ENCODE measurements around the gene PHF21B.

The PHF21B gene

DNA sequence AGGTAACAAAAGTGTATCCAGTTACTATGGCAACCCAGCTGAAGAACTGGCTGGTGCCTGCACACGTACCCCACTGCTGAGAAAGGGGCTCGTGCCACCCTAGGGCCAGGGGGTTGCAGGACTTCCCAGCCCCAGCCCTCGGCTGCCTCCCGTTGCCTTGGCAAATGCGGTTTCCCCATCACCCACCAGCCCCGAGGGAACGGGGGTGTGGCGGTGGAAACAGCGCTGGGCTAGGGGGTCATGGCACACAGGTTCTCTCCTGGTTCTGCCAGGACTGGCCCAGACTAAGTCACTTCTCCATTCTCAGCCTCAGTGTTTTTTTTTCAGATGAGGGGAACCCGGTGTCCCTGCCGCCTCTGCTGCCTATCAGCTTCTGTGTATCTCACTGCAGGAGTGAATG lies 27.9 kb downstream of the PHF21B start:
- DNase-seq (ENCODE audit: low spot score) = no peak
- TF ChIP-seq, protein P1, sequence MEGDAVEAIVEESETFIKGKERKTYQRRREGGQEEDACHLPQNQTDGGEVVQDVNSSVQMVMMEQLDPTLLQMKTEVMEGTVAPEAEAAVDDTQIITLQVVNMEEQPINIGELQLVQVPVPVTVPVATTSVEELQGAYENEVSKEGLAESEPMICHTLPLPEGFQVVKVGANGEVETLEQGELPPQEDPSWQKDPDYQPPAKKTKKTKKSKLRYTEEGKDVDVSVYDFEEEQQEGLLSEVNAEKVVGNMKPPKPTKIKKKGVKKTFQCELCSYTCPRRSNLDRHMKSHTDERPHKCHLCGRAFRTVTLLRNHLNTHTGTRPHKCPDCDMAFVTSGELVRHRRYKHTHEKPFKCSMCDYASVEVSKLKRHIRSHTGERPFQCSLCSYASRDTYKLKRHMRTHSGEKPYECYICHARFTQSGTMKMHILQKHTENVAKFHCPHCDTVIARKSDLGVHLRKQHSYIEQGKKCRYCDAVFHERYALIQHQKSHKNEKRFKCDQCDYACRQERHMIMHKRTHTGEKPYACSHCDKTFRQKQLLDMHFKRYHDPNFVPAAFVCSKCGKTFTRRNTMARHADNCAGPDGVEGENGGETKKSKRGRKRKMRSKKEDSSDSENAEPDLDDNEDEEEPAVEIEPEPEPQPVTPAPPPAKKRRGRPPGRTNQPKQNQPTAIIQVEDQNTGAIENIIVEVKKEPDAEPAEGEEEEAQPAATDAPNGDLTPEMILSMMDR (IDR thresholded peaks at IDR 0.05; ENCODE audit: extremely low read depth, missing control alignments) = no peak

DNA sequence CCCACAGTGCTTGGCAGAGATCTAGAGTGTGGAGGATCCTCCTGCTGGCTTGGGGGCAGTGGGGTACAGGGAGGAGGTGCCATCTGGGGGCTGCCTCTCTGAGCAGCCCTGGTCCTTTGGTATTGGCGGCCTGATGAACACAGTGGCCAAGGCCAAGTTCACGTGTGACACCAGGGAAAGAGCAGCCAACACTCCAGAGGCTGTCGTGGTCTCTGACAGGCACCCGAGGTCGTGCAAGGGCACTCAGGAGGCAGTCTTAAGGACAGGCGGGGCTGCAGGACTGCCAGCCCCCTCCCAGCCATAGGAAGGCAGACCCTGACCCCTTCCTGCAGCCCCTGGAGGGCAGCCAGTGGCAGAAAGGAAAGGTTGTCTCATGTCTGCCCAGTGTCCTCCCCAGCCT lies 30.7 kb downstream of the PHF21B start:
- DNase-seq (ENCODE audit: low spot score) = no peak
- TF ChIP-seq, protein P1 (IDR thresholded peaks at IDR 0.05; ENCODE audit: extremely low read depth, missing control alignments) = no peak

DNA sequence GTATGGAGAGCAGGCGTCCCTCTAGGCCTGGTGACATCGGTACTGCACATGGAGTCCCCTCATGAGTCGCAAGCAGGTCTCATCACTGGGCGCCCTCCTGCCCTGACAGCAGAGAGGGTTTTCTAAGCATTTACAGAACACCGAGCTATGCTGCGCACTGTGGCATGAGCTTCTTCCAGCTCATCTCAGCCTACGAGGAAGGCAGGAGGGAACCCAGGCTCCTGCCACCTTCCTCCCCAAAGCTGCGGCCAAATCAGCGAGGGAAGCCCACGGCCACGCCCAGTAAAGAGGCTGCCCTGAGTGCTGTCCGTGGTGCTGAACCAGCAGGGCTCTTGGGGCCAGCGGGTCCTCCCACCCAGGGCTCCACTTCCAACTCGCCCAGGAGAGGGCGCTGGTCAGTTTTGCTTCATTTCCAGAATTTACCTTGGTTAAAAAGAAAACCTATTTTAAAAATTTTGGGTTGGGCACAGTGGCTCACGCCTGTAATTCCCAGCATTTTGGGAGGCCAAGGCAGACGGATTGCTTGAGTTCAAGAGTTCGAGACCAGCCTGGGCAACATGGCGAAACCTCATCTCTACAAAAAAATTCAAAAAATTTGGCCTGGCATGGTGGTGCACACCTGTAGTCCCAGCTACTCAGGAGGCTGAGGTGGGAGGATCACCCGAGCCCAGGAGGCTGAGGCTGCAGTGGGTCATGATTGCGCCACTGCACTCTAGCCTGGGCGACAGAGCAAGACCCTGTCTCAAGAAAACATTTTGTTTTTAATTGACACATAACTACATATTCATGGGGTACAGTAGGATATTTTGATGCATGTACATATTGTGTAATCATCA lies 34.2 kb downstream of the PHF21B start:
- DNase-seq (ENCODE audit: low spot score) = peak; percentile 88
- TF ChIP-seq, protein P1 (IDR thresholded peaks at IDR 0.05; ENCODE audit: extremely low read depth, missing control alignments) = peak; percentile 55

DNA sequence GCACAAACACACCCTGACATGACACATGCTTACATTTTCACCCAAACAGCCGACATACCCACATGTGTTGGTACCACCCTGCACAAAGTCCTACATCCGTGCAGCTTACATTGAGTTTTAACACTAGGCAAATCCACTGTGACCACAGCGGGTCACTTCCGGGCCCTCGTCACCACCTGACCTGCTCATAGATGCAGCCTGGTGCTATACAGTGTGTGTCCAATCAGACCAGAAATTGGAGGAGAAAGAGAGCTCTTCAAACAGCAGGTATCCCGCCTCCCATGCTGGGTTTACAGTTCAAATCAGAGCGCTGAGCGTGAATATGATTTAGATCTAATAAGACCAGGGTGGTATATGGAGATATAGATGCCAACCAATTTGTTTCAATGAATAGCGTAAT lies 35.4 kb downstream of the PHF21B start:
- TF ChIP-seq, protein P1 (IDR thresholded peaks at IDR 0.05; ENCODE audit: extremely low read depth, missing control alignments) = no peak
- DNase-seq (ENCODE audit: low spot score) = no peak

DNA sequence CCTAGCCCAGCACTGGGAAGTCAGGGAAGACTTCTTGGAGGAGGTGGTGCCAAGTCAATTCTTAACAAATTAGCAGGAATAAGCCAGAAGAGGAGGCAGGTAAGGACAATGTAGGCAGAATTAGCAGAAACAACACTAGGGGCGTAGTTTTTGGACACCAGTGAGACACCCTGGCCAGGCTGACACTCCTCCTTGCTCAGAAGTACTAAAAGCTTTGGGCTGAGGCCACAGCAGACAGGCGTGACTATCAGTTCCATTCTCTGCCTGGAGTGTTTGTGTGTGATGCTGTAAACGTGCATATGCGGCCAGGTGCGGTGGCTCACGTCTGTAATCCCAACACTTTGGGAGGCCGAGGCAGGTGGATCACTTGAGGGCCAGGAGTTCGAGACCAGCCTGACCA lies 36.0 kb downstream of the PHF21B start:
- no peak for DNase-seq (ENCODE audit: low spot score)
- TF ChIP-seq, protein P1 (IDR thresholded peaks at IDR 0.05; ENCODE audit: extremely low read depth, missing control alignments) = no peak

DNA sequence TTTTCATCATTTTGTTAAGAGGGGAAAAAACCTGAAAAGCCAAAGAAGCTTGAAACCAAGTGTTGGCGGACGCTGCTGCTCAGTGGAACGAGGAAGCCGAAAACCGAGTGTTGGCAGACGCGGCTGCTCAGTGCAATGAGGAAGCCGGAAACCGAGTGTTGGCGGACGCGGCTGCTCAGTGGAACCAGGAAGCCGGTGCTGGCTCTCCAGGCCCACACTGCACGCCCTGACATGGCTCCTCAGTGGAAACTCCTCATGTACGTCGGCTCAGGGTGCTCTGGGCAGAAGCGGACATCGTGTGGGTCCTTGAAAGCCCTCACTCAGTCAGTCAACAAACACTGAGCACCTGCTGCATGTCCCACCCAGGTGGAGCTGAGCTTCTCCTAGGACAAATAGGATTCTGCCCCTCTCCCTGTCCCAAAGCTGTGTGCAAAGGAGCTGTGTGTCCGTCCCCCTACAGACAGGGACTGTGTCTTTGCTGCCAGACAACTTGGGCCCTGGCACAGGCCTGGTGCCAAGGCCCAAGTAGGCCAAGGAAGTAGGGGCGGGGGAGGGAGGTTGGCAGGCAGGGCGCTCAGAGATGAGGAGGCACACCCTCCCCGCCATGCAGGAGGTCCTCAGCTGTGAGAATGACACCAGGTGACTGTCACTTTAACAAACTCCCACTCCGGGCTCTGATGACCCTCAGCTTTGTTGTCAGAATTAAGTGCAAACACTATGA lies 37.3 kb downstream of the PHF21B start:
- no peak for DNase-seq (ENCODE audit: low spot score)
- TF ChIP-seq, protein P1 (IDR thresholded peaks at IDR 0.05; ENCODE audit: extremely low read depth, missing control alignments) = no peak

DNA sequence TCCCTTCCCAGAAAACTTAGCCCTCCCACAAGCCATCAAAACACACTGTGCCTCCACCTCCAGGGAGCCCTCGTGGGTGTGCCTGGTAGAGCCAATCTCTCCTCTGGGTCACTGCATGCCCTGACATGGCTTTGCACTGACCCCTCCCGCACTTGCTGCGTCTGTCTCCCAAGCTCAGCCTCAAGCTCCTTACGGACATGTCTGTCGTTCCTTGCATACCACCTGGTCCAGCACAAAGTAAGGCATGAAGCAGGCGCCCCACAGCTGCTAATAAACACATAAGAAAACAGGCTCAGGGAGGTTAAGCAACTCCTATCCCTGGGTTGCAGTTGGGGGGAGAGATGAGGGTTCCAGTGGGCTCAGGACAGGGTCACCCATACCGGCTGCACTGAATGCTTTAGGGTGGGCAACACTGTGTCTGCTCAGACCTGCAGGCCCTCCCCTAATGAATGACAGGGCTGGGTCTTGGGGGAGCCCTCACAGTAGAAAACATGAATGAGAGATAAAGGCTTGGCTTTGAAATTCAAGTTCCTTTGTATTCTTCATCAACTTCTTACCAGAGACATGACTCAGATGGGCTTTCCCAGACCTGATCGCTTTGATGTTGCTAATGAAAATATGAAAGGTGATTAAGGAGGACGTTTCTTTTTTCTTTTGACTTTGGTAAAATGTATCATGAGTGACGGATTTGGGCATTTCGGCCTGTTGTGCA lies 38.0 kb downstream of the PHF21B start:
- TF ChIP-seq, protein P1 (IDR thresholded peaks at IDR 0.05; ENCODE audit: extremely low read depth, missing control alignments) = no peak
- DNase-seq (ENCODE audit: low spot score) = no peak

Data from GM20000 (cell line).